ENCODE measurements around the gene RBM44.

- TF ChIP-seq CTCF (IDR thresholded peaks at IDR 0.05) (peak; percentile 12 to 73 (median 67)), POLR2A (IDR thresholded peaks at IDR 0.05) (no peak)
Observed at GRCh38 chr2:237858294-237859081, 59.9 kb downstream of the RBM44 start.

Data from breast epithelium (tissue), 3 donors.